Measurements from ENCODE around the gene TBX15.

Gene TBX15

DNA sequence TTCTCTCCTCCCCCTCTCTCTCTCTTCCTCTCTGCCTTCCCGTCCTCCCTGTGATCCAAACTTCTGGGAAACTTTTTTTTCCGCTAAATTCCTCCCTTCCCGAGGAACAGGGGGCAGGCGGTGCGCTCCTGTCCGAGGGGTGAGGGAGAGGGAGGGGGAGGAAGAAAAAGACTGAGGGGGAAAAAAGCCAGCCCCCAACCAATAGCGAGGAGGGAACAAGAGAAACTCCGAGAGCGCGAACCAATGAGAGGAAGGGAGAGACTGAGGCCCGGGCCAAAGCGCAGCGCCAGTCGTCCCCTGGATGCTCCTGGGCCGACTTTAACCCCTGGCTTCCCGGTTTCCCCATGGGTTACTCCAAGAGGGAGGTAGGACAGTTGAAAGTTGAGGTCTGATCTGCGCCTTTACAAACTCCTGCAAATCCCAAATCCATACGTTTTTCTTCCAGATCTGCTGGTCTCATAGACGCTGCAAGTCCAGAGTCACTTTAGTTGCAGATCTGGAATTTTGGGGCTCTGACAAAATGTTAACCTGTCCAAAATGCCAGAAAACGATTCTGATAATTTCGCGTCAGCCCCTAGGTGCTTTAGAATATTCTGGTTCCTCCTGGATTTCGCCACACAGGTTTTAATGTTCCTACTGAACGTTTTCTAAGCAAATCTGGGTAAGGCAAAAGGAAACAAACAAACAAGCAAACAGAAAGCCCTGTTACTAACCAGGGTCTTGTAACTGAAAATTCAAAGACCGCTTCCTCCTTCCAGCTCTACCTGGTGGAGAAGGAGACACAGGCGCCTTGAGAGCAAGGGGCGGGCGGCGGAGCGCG is at the start of gene TBX15:
Gene TBX15, minus strand, starts transcription at position 158 of the 820 bp plus-strand sequence. CDS start 548 bp downstream, outside the sequence.
- no peak for DNase-seq

DNA sequence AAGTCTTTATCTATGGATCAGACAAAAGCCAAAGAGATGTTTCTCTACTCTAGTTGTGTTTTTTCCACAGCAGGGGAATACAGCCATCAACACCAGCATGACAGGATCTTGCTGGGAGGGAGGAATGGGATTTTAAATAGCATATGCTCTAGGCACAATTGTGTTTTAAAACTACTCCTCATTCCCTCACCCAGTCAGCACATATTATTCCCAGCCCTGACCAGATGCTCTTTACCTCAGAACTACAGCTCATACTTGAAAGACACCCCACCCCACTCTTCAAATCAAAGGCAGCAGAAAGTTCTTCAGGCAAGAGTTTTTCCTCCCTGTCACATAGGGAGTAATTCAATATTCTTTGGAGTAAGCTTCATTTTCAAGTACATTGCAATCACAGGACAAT is 46.2 kb upstream of the TBX15 start:
- no peak for DNase-seq

DNA sequence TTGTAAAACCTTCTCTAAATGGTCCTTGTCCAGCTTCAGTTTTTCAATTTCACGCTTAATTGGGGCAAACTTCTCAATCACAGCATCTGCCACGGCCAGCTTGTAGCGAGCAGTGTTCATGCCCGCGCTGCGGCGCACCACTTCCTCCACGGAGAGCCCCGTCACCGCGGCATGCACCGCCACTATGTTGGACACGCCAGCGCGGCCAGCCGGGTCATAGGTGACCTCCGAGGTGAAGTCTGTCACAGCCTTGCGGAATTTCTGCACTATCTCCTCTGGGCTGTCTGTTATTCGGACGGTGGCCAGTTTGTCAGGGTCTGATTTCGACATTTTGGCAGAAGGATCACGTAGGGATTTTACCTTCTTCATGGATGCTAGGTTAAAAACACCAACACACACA is 44.8 kb upstream of the TBX15 start:
- no peak for DNase-seq

DNA sequence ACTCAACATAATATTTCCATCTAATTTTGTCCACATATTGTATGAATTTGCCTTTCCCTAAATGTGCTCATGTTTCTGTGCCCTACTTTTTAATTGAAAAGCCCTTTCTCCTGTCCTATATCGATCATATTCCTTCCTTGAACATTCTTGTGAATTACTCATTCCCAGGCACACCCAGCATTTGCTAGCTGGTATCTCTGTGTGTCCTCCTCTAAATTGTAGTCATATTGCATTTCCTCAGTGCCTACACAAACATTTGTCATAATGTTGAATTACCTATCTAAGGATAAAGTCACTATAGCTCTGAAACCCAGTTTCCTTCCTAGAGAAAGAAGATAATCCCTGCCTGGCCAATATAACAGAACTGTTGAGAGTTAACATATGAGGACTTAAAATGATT is 39.6 kb upstream of the TBX15 start:
- DNase-seq, result no peak

DNA sequence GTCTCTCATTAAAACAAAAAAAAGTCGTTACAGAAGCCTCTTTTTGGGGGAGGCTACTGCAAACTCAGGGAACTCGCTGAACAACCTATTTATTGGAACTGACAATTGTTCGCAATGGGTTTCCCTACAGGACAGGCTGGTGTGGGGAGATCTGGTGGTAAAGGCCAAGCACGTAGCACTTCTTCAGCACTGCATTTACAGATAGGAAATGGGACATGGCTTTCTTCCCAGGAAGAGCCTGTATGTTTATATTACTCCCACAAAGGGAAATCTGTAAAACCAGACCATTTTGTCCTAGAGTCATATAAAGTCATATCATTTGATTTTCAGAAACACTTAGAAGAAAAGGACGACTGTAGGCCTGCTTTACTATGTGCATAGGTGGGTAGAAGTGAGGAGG is 38.8 kb upstream of the TBX15 start:
- no peak for DNase-seq

DNA sequence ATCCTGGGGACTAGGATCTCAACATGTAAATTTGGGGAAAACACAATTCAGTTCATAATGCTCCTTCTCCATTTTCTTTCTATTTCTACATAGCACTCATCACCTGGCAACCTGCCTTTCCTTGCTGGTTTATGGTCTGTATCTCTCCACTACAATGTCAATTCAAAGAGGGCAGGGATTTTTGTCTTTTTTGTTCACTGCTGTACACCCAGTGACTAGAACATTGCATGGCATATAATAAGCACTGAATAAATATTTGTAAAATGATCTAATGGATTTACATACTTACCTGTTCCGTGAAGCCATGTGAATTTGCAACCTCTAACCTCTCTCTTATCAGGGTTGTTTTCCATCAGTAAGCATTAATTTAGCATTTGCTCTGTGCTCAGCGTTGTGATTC is 27.4 kb upstream of the TBX15 start:
- DNase-seq, result no peak

DNA sequence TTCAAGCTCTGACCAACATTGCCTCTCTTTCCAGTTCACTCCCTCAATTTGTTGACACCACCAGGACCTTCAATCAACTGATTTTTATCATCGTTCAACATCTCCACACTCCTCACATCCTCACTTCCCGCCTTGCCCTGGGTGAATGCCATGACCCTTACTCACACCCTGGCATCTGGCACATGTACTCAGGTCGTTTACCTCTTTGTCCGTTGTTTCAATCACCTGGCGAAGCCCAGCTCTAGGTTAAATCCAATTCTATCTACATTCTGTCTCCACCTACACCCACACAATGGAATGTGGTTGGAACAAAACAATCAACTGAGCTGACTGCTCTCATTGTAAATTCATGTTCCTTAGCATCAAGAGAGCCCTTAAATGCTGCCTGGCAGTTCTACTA is 24.2 kb upstream of the TBX15 start:
- no peak for DNase-seq

DNA sequence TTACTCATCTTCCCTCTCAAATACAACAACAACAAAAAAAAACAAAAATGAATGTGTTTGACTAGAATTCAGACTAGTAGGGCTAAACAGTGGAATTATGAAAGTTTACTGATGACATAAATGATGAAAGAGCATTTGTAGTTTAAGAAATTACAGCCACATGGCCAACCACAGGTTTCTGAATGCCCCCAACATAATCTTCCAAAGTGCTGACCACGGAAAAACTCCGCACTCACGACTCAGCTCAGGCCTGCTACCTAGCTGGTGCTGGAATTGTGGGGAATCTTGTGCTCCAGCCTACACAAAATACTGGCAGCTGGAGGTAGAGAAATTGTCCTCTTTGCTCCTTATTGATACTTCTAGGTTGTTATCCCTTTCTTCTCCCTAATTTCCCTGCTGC is 23.6 kb upstream of the TBX15 start:
- DNase-seq, result no peak

DNA sequence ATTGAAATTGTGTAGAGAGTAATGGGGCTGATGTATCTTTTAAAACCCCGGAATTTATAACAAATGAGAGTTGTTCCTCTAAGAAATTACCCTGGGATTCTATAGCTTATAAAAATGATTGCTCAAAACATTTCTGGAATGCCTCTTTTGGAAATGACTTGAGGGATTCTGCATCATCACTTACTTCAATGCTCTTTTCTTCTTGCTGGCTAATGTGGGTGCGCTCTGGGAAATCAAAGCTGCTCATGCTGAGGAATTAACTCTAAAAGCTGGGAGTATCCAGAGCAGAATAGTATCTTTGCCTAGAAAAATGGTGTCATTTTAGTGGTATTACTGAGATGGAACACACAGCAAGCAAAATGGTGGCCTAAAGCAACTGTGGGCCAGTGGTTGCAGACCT is 23.0 kb upstream of the TBX15 start:
- DNase-seq, result no peak

DNA sequence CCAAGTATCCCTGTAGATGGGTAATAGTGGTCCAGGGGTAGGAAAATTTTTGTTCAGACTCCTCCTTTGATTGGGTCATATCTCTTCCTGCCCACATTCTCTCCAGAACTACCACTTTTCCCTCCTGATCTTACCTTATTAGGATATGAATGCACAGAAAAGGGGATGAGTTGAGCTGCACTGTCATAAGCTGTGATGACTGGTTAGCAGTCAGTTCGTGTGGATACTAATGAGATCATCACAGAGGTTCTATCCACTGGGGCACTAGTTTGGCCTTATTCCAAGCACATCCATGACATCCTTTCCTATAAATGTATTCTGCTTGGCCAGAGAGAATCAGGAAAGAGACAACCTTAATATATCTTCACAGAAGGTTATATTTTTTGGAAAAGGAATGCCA is 22.1 kb upstream of the TBX15 start:
- peak; percentile 77 for DNase-seq

DNA sequence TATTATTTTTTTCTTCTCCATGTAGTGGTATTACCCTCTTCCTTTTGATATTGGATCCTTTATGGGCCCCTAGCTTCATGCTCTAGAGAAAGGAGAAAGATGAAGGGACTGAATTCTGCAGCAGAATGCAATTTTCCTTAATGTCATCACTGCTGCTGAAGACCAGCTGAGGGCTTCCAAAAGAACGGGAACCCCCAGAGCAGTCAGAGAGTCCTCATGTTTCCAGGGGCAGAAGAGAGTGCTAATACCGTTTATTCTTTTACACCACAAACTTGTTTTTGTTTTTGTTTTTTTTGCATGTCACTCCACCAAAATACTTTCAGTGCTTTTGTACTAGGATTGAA is 21.1 kb upstream of the TBX15 start:
- DNase-seq, result no peak

DNA sequence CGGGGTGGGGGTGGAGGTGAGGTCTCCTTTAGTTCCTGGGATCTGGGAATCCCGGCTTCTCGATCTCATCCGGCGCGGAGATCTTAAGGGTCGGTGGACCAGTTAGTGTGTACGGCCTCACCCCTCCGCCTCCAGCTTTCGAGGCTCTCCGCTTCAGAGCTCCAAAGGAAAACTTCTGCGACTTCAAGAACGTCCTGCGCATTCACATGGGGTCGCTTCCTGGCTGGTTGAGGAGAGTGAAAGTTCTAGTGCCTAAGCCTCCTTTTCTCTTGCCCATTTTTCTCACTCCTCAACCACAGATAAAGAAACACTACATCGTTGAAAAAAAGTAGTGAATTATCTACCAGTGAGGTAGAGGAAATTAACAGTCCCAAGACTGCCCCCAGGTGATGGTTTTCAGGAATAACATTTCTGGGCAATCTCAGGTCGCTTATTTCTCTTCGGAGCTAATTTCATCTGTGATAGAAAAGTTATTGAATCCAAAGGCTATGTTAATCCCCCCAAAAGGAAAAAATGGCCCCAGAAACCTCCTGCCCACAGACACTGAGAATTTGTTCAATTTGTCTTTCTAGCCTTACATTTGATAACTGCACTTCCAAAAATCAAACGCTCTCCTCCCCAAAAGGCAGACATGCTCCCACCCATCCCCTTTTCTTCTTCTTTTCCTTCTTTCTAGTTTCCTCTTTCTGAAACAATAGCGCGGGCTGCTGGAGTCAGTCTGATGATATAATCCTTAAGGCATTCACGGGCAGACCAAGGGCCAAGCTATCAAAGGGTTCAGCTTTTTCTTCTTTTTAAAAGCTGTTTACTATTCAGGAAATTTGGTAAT is 20.6 kb upstream of the TBX15 start:
- peak; percentile 75 for DNase-seq

DNA sequence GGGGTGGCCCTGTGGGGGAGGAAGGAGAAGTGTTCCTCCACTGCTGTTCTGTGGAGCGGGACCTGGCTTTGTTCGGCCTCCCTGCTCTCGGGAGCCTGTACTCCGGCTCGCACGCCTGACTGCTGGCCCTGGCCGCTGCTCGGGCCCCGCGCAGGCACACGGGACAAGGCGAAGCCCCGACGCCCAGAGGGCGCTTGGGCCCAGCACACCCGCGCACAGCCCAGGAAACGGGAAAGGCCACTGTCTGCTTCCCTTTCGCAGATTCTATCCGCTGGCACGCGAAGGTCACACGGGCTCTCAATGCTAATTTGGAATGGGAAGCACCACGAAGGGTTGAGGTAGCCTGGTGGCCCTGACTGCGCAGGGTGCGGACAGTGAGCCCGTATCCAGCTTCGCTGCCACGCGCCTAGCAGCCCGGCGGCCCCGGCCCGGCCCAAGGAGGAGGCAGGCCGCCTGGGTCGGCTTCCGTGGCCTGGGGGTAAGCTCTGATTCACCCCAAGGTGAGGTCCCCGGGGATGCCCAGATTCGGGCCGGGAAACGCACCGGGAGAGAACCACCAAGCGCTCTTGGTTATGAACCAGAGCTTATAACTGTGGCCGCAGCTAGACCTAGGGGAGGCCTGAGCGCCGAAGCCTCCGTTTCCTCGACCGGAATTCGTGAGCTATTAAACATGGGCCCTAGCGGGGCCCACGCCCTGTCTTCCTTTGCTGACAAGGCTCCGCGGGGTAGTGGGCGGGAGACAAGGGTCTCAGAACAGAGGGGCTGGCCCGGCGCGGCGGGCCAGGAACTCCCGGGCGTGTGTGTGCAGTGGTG is 19.7 kb upstream of the TBX15 start:
- no peak for DNase-seq

DNA sequence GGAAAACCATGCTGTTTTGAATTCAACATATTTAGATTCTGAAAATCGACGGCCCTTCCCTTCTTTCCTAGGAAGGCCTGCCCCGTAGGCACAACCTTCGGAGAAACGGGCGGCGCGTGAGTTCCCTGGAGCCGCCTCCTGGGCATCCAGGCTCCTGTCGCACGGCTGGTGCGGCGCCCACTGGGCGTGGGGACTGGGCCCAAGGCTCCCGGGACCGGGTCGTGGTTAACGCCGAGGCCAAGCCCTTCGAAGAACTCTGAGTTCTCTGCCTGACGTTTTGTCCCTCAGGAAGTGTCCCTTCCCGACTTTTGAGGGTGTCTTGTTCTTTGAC is 19.2 kb upstream of the TBX15 start:
- DNase-seq, result no peak

DNA sequence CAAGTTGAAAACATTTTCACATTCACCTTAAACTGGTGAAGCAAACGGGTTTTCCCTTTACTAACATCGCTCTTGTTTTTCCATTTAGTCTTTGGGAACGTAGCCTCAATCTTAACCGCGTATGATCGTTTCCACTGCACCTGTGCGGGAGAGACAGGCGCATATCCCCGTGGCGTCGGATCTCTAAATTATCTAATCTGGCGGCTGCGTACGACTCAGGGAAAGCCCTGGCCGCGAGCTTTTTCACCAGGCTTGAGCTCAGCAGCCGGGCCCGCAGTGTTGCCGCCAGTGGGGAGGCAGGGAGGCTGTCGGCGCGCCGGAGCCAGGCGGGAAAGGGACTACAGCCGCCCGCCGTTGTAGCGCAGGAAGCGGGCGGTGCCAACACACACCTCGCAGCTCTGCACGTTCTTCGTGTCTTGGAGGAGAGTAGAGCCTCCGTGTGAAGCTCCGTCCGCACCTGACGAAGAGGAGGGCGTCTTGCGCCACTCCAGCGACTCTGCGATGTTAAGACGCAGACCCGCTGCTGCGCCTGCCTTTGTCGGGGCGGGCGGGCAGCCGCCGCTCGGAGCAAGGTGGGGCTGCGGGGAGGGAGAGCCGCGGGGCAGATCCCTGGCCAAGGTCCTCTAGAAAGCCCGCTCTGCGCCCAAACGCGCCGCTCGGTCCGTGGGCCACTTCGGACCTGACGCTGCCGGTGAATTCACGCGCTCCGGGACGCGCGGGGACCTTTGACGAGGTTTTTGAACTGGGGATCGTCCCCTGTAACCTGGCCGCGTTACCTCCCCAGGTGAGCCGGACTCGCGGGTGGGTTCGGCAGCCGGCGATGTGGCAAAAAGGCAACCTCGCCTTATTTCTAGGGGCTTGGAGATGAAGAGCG is 18.5 kb upstream of the TBX15 start:
- no peak for DNase-seq

DNA sequence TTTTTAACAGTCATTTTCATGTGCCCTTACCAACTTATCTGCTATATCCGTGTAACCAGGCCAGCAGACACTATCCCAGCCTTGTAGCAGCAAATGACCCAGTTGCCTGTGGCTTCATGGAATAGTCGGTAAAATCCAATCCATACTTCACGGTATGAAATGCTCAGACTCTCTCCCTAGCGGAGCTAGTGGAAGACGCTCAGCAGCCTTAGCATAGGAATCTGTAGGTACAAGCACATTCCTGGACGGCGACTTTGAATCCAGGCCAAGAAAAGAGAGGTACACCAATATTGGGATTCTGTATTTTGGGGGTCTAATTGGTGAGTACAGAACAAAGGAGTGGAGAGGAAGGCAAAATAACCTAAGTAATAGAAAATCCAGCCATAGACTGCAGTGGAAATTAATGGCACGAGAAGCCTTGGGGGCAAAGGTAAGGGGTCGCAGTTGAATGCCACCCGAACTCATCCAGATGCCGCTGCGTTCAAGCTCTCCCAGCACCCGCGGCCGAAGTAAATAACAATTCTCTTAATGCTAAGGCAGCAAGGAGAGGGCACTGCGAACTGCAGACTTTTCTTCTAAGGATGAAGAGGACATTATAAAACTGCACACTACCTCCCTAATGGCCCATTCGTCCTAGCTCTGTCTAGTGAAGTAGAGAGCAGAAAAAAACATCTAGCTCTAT is 17.7 kb upstream of the TBX15 start:
- no peak for DNase-seq

DNA sequence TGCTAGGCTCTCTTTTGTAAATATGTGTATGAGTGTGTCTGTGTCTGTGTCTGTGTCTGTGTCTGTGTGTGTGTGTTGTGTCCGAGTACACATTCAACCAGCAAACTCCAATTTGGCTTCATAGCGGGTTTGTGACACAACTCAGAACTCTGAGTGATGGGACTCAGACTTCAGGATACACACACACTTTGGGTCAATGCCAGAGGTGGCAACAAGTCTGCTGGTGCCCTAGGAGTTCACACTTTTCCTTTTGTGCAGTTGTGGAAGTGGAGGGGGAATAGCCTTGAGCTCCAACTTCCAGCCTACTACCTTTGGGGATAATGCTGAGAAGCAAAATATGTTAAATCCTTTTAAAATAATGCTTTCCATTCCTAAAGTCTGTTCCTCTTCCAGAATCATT is 16.6 kb upstream of the TBX15 start:
- DNase-seq, result no peak

DNA sequence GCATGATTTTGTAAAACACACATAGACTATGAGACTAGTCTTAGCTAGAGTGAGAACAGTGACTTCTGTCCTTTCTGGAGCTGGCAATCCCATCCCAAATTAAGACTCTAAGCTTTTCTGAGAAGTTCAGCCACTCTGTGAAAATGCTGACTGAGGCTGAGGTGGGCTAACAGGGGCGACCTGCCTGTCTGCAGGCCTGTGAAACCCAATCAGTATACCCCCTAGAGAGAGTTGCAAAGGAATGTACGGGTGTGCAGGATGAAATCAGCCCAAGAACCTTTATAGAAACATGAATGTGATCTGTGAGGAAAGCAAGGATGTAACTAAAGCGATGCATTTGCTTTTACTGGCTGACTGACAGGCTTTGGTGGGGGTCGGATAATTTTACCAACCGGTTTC is 16.0 kb upstream of the TBX15 start:
- DNase-seq, result no peak

DNA sequence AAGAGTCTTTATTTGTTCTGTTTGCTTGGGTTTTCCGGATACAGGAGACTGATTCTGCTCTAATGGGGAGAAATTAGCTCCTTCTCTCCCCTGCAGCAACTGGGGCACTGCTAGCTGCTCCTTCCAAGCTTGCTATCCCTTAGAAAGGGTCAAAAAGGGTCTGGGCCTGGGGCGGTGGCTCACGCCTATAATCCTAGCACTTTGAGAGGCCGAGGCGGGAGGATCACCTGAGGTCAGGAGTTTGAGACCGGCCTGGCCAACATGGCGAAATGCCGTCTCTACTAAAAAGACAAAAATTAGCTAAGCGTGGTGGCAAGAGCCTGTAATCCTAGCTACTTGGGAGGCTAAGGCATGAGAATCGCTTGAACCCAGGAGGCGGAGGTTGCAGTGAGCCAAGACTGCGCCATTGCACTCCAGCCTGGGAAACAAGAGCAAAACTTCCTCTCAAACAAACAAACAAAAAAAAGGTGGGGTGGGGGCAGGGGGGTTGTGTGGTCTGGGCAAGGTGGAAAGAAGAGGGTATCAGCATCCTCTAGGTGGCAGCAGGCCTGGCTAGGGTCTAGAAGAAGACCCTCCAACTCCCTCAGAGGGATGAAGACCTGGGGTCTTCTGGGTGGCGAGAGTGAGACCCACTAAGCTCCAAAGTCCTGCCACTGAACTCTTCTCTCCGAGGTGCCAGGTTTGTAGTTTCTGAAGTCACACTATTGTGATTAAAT is 15.4 kb upstream of the TBX15 start:
- no peak for DNase-seq

DNA sequence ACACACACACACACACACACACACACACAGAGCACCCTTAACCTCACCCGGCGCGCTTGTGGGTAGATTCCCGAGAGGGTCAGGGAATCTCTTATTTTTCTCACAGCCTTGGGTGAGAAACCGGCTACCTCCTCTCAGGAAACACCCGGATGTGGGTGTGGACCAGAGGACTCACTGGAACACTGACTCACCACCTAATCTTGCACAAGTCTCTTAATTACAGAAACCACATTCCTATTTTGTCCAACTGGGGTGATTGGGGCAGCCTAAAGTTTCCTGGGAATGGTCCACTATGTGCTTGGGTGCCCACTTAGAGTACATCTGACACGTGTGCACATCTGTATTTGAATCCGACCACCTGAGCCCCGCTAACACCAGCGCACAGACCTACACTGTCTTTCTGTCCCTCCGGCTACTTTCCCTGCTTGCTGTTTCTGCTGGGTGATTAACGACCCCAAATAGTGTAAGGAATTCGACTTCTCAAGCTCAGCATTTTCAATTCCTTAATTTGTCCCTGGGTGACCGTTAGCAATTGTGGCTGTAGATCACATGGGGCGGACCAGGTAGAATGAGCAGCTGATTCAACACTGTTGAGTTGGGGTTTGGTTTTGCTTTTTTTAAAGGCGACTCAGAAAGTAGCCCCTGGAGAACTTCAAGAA is 14.0 kb upstream of the TBX15 start:
- DNase-seq, result peak; percentile 89

All from EL (cell line).